Measurements from ENCODE around the gene GCGR. TPM values are rescaled to one million over a fixed set of nuclear protein-coding genes. Genes with fewer than 3 reads are reported as not detected.

GCGR gene
- total and polyA plus RNA-seq, 2 of the 13 experiments (the other 11 are each of a cell fraction or from before 2014, with no cell fraction given) = 0.04 to 0.13 TPM

GRCh38 chr17:81860756-81861568, 57.0 kb downstream of the GCGR start (continued):
- TF ChIP-seq HDAC2 (CRISPR knock-in tag; IDR thresholded peaks at IDR 0.05) (peak; percentile 86), ZBTB2 (CRISPR knock-in tag; IDR thresholded peaks at IDR 0.05; ENCODE audit: low read depth) (peak; percentile 94), NFRKB (IDR thresholded peaks at IDR 0.05) (no peak), SYNCRIP (IDR thresholded peaks at IDR 0.05; ENCODE audit: insufficient read depth, low read depth, low read length) (no peak), ETV6 (CRISPR knock-in tag; conservative IDR thresholded peaks at IDR 0.05) (peak; percentile 92), NAIF1 (CRISPR knock-in tag; IDR thresholded peaks at IDR 0.05; ENCODE audit: borderline replicate concordance) (no peak), KLF12 (CRISPR knock-in tag; IDR thresholded peaks at IDR 0.05; ENCODE audit: borderline replicate concordance) (peak; percentile 93), GFI1 (CRISPR knock-in tag; IDR thresholded peaks at IDR 0.05; ENCODE audit: borderline replicate concordance) (no peak), ZFP82 (CRISPR knock-in tag; IDR thresholded peaks at IDR 0.05; ENCODE audit: borderline replicate concordance) (peak; percentile 33; the same call in 1 of the 2 replicates), ZMAT3 (CRISPR knock-in tag; conservative IDR thresholded peaks at IDR 0.05) (peak; percentile 82), ZNF816 (CRISPR knock-in tag; IDR thresholded peaks at IDR 0.05; ENCODE audit: borderline replicate concordance) (no peak; the same call in 1 of the 2 replicates), ZNF160 (CRISPR knock-in tag; IDR thresholded peaks at IDR 0.05) (no peak; the same call in none of the 2 replicates), ARNTL (CRISPR knock-in tag; IDR thresholded peaks at IDR 0.05) (peak; percentile 65), ZNF891 (CRISPR knock-in tag; IDR thresholded peaks at IDR 0.05) (peak; percentile 1), ZFP91 (CRISPR knock-in tag; IDR thresholded peaks at IDR 0.05; ENCODE audit: borderline replicate concordance) (peak; percentile 70), KIAA2018 (CRISPR knock-in tag; IDR thresholded peaks at IDR 0.05; ENCODE audit: borderline replicate concordance) (0 out of 2 replicates have a peak, but pooled peaks have one; percentile 70), HMG20B (CRISPR knock-in tag; conservative IDR thresholded peaks at IDR 0.05) (no peak; the same call in 1 of the 2 replicates), JUNB (CRISPR knock-in tag; IDR thresholded peaks at IDR 0.05; ENCODE audit: borderline replicate concordance) (peak; percentile 61; the same call in 1 of the 2 replicates)

All from HepG2 (cell line).